Stimulated activated naive CD4-positive, alpha-beta T cell (primary cell): Measurements from ENCODE around the gene CDC7.
"Not testable (repeated sequence)": the region's sequence is repeated elsewhere in the genome, so short reads cannot be mapped to it uniquely, and the experiment has no call there.

Experiments used
- DNase-seq, 6 experiments: peaks; one replicate each; lab custom pipeline; 2025; lab: John Stamatoyannopoulos, UW

CDC7 gene

DNA sequence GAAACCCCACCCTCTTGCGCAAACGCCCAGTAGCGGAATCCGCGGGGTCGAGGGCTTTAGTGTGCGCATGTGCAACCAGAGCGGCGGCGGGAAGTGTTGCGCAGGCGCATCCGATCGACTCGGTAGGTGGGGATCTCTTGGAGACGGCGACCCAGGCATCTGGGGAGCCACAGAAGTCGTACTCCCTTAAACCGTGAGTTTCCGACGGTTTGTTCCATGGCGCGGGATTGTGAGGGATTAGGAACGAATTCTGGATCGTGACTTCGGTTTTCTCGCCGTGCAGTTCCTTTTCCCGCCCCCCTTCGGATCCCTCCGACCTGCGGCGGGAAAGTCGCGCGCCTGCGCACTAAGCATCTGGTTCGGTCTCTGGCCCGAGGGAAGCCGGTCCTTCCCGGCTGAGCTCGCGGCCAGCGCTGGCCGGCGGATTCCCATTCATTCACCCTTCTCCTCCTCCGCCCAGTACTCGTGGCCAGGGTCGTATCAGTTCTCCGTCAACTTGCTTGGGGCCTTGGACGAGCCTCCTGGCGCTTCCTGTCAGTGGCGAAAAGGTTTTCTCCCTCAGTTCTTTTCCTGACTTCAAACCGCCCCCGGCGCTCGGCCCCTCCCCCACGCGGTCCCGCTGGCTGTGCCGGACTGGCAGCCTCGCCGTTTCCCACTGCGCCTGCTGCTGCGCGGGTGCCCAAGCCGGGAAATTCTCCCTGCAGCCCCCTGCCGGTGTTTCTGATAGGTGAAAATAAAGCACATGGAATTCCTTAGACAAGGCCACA is at the start of gene CDC7:
Gene CDC7 (plus strand): TSS at position 96 of the 767 bp plus-strand sequence. CDS start 866 bp downstream, outside the sequence.
- peak; percentile 65 to 89 (median 75) for DNase-seq

DNA sequence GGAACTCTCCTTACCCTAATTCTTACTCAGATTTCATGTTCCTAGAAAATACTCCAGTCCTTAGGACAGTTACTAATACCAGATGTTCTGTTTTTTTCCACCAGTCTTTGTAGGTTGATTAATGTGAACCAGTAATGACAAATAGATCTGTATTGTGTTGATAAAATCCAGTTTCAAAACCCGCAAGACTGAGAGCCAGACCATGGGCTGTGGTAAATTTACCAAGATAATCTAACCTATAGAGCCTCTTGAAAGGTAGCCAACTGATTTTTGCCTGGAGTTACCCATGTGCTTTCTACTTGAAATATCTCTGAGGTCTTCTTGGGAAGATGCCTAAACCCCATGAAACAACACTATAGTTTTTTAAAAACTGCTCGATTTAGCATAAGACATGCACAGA is 46.5 kb upstream of the CDC7 start:
- no peak for DNase-seq

DNA sequence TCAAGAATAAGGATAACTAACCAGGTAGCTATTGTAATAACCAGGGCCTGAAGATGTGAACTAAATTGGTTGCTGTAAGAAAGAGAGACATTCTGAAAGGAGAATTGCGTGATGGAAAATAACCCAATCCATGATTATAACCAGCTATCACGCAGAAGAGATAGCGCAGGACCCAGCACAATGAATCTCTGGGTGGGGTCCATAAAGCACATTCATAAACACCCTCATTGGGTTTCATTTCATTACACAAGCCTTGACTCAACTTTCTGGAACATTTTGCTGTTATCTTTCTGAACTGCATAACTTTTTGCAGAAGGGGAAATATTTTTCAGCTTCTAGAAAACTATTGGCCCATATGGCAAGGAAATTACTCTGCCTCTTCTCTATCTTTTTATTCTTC is 45.3 kb upstream of the CDC7 start:
- no peak for DNase-seq

DNA sequence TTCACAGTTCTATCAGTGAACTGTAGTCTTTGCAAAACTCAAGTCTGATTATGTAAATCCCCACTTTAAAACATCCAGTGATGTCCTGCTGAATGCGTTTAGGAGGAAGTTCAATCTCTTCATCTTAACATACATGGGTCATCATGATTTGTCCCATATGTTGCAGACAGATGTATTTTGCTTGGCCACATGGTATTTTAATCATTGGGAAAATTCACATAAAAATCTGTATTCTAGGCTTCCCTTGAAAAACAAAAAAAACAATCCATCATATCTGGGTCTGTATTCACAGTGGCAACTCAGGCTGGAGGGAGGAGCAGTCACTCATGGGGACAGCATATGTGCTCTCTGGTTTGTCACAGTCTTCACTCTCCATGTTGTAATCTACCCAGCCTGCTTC is 44.8 kb upstream of the CDC7 start:
- DNase-seq = no peak

DNA sequence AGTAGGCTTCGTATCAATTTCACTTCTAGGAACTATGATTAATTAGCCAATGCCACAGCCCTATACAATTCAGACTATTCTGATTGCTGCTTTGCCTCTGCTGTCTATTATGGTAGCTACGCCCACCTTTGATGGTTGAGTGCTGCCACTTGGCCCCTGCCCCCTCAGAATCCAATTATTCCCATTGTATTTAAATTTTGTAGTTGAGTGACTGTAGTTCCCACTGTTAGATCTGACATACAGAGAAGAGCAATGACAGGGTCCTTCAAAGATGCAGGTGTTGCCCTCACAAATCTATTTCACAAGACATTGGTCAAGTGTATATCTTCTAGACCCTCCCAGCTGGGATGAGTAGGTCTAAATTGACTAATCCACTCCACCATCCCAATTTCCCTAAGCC is 35.3 kb upstream of the CDC7 start:
- DNase-seq = not testable (repeated sequence)

DNA sequence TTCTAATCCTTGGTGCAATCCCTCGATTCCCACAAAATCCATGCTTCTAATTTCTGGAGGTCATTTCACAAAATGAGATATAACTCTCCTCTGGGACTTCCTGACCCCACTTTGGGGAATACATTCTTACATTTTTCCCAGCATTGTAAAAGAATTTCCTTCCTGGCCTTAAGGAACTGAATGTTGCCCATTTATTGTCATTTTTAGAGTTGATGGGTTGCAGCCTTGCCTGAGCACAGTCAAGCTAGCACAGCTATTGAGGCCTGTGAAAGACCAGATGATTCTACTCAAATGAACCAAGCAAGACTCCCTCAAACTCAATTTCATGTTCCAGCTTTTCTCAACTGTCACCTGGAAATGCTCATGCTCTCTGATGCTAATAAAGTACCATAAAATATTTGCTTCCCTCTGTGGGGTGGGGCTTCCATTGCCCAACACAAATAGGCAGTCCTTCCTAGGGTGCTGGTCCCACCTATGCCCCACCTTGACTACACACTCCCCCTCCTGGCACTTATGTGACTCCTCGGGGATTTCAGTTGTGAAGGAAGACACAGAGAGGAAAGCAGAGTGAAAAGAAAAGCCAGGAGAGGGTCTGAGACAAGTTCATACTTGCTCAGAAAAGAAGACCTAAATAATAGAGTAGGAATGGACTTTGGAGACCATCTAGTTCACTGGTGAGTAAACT is 24.0 kb upstream of the CDC7 start:
- no peak for DNase-seq

DNA sequence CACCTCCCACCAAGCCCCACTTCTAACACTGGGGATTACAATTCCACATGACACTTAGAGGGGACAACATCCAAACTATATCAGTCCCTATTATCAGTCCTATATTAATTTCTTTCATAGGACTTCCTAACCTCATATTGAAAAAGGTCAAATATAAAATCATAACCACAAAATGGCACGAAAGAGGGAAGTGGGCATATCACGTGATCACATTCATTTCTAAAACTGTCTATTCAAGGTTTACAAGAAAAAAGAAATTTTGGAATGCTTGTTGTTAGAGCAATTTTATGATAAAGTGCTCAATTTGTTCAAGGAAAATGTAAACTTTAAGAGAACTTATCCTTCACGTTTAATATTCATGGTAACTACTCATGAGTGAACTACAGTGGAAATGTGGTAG is 13.2 kb upstream of the CDC7 start:
- DNase-seq = no peak

DNA sequence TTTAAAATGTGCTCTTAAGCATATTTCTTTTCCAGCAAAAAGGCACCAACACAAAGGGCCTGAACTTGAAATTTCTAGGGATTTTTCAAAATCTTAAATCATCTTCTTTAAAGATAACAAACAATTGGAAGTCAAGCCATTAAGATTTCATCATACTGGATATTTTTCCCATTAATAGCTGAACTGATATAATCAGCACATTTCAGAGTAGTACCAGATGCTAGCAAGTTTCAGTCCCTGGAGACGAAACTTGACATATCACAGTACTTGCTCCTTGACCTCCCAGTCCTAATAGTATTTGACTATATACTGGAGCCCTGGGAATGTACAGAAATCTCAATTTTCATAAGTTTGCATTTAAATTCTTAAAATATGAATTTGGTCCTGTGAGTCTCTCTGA is 10.2 kb upstream of the CDC7 start:
- DNase-seq = no peak

DNA sequence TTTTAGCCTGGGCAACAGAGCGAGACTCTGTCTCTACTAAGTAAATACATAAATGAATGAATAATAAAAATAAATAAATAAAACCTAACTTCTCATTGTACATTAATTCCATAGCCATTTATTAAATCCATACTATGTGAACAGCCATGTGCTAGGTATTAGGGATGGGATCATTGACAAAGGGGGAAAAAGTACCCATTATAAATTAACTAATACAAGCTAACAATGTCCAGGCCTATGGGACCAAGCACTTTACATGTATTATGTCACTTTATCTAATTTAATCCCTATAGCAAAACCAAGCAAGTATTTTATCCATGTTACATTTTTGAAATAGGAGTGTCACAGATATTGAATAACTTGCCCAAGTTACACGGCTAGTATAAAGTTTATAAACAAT is 2.6 kb upstream of the CDC7 start:
- DNase-seq = no peak

DNA sequence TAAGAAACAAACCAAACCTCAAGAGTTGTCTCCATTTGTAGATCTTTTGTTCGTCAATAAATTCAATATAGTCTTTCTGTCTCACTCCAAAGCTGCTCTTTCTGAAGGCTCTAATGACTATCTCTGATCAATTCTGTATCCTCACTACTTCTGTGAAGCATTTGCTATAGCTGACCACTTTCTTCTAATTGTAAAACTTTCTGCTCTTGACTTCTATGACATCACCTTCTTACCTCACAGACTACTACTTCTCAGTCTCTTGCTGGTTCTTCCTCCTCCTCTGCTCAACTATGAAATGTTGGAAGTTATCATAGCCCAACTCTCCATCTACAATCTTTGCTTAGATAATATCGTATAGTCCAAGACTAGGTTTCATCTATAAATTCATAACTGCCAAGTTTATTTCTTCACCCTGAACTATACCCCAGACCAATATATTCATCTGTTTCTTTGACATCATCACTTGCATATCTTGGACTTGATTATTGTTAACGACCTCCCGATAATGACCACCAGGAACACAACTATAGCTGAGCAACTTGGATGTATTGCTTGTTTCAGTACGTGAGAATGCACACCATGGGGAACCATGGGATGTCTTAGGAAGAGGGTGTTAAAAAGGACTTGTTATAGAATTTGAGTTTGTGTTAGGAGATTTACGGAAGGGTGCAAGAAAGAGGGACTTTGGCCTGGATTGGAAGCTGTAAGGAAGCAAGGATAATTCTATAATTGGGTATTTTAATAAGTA is 2.0 kb upstream of the CDC7 start:
- DNase-seq = no peak

DNA sequence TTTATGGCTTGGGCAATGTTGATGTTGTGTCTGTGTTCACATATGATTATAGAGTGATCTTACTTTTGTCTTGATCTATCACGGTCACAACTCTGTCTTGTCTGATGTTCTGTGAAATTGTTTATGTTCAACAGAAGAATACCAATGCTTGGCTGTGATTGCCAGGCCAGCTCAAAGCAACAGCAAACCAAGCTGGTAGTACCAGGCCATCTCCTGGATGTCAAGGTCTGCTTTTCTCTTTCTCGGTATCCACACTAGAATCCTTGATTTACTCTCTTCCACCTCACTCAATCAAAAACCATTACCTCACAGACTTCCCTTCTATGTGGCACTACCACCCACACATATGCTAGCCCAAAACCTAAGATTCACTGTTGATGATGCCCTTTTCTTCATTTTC is 1.3 kb upstream of the CDC7 start:
- no peak for DNase-seq

DNA sequence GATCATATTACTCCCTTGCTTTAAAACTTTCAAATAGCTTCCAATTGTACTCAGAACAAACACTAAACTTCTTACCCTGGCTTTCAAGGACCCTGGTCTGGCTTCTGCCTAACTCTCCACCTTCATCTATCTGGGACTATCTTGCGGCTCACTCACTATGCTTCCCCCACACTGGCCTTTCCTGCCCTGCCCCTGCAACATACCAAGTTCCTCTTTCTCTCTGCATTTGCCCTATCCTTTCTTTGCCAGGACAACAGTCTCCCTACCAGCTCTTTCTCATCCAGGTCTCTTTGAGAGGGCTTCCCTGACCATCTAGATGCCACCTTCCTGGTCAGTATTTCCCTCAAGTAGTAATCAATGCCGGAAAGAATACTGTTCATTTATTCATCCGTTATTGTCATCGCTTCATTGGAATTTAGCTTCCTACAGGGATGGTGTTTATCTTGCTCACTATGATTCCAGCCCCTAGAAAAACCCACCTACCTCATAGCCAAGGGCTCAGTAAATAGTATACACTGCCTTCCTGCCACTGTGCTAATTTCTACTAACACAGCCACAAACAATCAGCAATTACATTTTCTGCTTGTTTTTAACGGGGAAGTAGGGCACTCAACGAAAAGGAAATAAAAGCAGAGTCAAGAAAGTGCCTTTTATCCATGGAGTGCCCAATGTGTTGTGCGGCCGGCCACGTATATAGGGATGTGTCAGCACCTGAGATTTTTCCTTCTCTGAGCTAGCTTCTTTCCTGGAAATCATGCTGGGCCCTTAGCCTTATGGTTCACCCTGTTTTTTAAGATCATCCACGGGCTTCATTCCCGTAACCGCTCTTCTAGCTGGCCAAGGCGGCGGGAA is 521 bp upstream of the CDC7 start:
- no peak for DNase-seq

DNA sequence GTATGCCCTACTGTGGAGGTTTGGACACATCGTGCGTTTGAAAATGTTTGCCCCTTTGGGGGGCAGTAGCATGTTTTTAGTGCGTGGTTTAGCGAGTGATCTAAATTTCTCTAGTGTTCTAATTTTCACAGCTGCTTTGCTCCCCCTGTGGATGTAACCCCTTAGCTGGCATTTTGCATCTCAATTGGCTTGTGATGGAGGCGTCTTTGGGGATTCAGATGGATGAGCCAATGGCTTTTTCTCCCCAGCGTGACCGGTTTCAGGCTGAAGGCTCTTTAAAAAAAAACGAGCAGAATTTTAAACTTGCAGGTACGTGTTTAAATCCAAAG is 836 bp downstream of the CDC7 start:
- DNase-seq = no peak

DNA sequence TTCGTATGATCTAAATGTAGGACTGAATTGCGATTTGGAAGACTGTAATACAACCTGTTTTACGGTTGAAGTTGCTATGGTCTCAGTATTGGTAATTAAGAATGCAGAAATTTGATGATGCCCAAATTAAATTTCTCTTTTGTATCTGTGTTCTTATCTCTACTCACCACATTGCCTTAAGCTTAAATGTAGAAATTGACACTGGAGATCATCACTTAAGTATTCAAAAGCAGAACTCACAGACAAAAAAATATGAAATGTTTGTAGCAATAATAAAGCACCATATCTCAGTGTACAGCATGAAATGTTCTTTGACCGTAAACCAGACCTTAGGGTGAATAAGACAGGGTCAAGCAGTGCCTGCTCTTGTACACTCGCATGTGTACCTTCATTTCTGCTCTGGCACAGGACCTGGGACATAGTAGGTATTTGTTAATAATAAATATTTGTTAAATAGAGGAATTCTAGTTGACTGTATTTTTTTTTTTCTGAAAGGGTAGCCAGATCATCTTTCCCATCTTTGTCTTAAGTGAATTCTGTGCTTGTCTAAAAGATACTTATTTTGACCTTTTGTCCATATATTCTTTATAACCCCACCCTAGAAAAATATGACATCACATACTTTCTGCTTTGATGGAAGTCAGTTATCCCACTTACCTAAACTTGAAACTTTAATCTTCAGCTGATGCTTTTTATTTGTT is 1.5 kb downstream of the CDC7 start:
- DNase-seq = no peak

DNA sequence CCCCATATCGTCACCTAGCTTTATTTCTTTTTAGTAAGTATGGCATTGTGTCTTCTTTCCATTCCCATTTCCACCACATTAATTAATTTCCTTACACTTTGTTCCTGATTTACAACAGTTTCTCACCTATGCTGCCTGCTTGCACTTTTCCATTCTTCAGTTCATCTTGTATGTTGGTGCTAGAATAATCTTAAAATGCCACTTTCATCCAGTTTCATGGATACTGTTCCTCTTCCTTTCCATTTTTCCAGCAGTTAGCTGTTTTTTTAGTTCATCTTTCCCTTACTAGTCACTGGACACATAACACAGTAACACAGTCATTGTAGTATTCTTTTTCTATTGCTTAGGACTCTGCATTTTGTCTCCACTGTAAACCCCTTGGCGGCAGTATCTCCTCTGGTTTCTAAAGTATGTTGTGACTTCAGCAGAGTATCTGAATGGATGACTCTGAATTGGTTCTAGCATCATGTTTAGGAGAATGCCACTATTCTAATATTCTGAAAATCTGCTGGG is 2.1 kb downstream of the CDC7 start:
- no peak for DNase-seq

DNA sequence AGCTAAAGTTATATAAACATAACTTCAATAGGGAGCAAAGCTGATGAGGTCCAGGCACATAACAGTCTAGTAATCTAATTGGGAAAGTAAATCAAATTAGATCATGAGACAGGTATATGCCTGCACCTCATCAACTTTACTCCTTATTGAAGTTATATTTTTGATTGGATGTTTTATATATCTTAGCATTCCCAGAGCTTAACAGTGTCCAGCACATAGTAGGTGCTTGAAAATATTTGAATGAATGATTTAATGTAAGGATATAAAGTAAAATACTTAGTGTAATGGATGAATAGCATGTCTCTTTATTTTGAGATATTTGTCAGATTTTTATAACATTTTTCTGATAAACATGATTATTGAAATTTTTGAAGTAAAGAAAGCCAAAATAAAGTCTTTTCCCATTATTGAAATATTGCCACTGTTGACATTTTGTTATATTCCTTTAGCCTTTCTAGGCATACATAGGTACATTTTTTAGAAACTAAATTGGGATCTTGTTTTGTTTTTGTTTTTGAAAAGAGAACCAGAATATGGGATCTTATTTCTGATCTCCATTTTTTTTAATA is 2.8 kb downstream of the CDC7 start:
- no peak for DNase-seq

DNA sequence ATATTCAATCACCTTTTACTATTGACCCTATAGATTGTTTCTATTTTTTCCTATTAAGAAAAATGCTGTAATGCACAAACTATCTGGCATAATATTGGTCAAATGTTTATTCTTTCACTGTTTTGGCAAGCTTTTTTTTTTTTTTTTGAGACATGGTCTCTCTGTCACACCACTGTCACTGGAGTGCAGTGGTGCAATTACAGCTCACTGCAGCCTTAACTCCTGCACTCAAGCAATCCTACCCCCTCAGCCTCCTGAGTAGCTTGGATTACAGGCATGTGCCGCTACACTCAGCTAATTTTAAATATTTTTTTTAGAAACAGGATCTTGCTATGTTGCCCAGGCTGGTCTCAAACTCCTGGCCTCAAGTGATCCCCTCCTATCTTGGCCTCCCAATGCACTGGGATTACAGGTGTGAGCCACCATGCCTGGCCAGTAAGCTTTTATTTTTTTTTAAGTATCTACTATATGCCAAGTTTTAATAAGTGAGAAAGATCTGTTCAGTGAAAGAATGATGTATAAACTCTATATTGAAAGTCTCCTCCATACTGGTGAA is 3.4 kb downstream of the CDC7 start:
- DNase-seq = no peak

DNA sequence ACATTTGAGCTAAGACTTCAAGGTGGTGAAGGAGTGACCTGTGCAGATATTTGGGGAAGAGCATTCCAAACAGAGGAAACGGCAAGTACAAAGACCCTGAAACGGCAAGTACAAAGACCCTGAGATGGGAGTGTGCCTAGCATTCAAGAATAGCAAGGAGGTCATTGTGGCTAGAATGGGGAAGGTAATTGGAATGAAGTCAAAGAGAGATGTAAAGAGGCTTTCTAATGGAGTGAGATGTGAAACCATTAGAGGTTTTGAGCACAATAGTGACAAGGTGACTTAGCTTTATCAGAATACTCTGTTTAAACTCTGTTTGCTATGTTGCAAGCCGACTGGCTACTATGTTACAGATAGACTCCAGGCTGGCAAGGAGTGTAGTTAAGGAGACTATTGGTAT is 4.4 kb downstream of the CDC7 start:
- no peak for DNase-seq

DNA sequence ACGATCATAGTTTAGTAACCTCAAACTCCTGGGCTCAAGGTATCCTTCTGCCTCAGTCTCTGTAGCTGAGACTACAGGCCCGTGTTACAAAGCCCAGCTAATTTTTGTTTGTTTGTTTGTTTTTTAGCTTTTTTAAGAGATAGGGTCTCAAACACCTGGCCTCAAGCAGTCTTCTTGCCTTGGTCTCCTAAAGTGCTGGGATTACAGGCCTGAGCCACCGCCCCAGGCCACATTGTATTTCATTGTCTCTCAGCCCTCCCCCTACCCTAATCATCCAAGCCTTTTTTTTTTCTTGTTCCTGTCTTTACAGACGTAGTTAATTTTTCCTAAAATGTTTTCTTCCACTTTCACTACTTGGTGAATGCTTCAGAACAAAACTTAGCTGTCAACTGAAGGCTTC is 5.4 kb downstream of the CDC7 start:
- no peak for DNase-seq

DNA sequence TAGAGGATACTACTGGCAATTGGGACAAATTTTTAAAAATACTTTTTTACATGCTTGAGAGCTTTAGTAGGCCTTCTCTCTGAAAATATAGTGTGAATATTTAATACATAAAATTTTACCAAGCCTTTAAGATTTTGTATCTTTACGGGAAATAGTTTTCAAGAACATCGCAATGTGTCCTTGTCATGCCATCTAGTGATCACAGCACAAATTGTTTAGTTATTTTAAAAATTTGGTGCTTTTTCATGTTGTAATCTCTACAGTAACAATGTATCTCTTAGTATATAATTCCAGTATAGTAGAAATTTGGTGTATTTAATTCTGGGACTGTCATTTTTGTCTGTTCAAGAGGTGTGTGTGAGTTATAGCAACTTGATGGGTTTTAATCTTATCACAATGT is 6.7 kb downstream of the CDC7 start:
- no peak for DNase-seq

DNA sequence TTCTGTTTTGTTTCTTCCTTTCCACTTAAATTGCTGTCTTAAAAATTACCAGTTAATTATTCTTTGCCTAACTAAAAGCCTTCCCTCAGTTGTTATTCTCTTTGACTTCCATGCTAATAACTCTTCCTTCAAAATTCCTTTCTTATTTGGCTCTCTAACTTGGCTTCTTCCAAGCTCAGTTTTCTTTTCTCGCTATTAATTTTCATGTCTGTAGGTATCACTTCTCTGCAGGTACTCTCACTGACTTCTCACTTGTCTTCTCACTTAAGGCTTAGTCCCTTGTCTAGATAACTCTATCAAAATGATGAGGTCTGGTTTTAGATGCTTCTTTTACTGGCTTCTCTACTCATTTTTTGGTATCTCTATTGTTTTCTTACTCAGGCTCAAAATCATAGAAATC is 10.1 kb downstream of the CDC7 start:
- no peak for DNase-seq
